Measurements from ENCODE around the gene GH2. TPM values are rescaled to one million over a fixed set of nuclear protein-coding genes. Genes with fewer than 3 reads are reported as not detected.
"Not testable (repeated sequence)": the region's sequence is repeated elsewhere in the genome, so short reads cannot be mapped to it uniquely, and the experiment has no call there.

Gene GH2
- not detected in 2 replicates for total RNA-seq (2014; rRNA removed; shearing (Covaris generic))

DNA sequence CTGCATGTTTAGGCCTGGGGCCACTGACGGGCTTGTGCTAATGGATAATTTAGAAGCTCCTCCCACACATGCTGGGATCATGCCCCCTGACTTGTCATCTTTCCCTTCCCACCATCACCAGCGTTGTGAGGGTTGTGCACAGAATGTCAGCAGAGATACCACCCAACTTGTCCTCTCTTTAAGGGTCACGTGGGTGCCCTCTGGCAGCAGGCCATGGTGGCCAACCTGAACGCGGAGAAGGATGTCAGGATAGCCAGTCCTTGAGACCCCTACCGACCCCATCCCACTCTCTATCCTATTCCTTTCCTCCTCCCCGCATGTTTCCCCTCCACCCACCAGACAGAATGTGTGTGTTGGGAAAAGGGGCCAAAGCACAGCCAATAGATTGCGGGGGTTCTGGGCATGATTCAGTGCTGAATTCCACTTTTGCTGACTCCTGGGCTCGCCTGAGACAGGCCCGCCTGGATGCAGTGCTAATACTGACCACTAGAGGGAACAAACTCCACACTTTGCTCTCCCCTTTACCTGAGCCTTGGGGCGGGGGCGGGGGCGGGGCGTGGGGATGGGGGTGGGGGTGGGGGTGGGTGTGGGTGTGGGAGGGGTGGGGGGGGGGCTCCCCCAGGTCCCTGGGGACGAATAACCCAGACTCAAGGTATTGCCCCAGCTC lies at the start of gene GH2:
Gene GH2 (minus strand): TSS at position 10 of the 667 bp plus-strand sequence. CDS start 143 bp downstream, outside the sequence.
- DNase-seq (ENCODE audit: low read depth) = peak; percentile 59

GRCh38 chr17:63930951-63931575 lies 49.3 kb upstream of the GH2 start:
- DNase-seq (ENCODE audit: low read depth) = peak; percentile 43

DNA sequence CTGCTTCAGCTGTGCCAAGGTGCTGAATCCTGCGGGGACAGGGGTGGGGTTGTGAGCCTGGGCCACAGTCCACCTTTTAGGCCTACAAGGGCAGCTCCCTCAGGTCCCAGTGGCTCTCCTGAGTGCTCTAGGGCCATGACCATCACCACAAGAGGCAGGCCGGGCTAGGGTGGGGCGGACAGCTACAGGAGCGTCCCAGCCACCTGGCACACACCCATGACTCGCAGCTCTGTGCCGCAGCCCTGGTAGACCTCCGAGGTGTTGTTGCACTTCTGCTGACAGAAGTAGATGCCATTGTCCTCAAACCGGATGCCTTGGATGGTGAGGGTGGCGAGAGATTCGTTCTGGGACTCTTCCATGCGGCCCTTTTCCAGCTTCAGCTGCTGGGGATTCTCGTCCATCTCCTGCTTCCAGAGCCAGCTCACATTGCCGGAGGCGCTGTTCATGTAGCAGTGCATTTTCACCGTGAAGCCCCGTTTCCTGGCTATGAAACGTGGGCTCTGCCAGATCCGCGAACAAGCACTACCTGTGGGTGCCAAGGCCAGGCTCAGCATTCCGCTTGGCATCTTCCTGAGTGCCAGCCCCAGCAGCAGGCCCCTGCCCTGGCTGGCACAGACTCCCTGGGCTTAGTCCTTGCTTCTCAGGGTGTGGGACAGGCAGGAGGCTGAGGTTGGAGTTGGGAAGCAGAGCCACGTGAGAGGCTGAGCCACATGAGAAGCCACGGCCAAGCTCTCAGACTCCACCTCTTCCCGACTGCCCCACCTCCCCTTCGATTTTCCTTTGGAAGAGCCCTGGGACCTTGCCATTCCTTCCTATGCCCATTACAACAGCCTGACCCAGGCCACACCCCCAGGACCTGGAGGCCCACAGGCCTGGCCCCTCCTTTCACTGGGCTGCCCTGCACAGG lies 48.4 kb upstream of the GH2 start:
- no peak for DNase-seq (ENCODE audit: low read depth)

GRCh38 chr17:63928966-63929695 lies 47.4 kb upstream of the GH2 start:
- no peak for DNase-seq (ENCODE audit: low read depth)

DNA sequence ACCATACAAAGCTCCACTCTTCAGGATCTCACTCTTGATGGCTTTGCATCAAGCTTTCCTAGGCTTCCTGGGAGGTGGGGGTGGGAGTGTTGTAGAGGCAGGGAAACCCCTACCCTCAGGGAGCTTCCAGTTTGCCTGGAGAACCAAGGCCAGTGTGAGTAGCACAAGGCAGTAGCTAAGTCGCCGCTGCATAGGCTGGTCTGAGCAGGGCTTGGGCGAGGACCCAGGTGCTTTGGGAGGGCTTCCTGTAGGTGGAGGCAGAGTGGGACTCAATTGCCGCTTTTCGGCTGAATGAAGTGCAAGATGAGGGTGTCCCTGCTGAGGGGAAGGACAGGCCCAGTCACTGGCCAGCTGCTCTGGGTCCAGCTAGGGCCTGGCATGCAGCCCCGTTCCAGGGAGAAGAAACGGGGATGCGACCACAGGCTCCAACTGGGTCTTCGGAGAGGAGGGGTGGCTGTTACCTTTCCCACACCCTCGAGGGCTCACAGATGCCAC lies 46.5 kb upstream of the GH2 start:
- DNase-seq (ENCODE audit: low read depth) = no peak

GRCh38 chr17:63927464-63928171 lies 45.9 kb upstream of the GH2 start:
- no peak for DNase-seq (ENCODE audit: low read depth)

- no peak for DNase-seq (ENCODE audit: low read depth)
Measured at GRCh38 chr17:63926164-63926563, 44.4 kb upstream of the GH2 start.

- DNase-seq (ENCODE audit: low read depth) = no peak
Measured at GRCh38 chr17:63925615-63926014, 43.9 kb upstream of the GH2 start.

DNA sequence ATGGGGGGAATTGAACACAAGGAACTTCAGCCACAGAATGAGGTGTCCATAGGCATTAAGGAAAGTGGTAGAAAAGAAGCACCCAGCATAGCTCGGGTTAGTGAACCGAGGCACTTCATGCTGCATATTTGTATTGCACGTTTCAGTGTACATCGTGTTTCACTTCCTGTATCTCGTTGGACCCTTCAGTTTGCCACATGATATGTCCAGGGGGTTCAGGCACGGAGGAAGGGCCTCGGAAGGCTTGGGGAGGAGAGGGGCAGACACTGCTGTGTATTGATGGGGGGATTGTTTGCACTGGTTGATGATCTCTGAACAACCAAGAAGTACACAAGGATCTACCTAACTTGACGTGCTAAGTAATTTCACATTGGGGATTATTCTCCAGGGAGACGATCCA lies 40.7 kb upstream of the GH2 start:
- not testable (repeated sequence) for DNase-seq (ENCODE audit: low read depth)

- DNase-seq (ENCODE audit: low read depth) = not testable (repeated sequence)
Measured at GRCh38 chr17:63920779-63921178, 39.0 kb upstream of the GH2 start.

GRCh38 chr17:63920050-63920449 lies 38.3 kb upstream of the GH2 start:
- DNase-seq (ENCODE audit: low read depth) = not testable (repeated sequence)

DNA sequence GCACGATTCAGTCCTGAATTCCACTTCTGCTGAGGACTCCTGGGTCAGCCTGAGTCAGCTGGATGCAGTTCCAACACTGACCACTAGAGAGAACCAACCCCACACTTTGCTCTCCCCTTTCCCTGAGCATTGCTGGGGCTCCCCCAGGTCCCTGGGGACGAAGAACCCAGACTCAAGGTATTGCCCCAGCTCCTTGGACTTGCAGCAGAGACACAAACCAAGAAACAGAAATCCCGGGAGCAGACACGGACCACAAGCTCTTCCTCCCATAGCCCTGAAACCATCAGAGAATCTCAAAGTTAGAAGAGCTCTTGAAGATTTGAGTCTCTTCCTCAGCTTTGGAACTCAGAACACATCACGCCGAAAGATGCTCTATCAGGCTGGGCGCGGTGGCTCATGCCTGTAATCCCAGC lies 37.6 kb upstream of the GH2 start:
- peak; percentile 66 for DNase-seq (ENCODE audit: low read depth)

DNA sequence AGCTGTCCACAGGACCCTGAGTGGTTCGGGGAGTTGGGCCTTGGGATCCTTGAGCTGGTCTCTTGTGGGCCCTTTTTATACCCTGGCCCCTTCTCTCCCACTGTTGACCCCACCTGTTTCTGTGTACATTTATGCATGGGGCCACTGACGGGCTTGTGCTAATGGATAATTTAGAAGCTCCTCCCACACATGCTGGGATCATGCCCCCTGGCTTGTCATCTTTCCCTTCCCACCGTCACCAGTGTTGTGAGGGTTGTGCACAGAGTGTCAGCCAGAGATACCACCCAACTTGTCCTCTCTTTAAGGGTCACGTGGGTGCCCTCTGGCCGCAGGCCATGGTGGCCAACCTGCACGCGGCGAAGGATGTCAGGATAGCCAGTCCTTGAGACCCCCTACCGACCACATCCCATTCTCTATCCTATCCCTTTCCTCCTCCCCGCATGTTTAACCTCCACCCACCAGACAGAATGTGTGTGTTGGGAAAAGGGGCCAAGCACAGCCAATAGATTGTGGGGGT lies 37.1 kb upstream of the GH2 start, which contains the start of gene GH1:
Gene GH1 (minus strand): TSS at position 51 of the 517 bp plus-strand sequence. CDS start 63 bp downstream, outside the sequence.
- DNase-seq (ENCODE audit: low read depth) = not testable (repeated sequence)

- no peak for DNase-seq (ENCODE audit: low read depth)
Measured at GRCh38 chr17:63918305-63918704, 36.6 kb upstream of the GH2 start.

GRCh38 chr17:63917646-63918045 lies 35.9 kb upstream of the GH2 start:
- no peak for DNase-seq (ENCODE audit: low read depth)

GRCh38 chr17:63917206-63917605 lies 35.5 kb upstream of the GH2 start:
- not testable (repeated sequence) for DNase-seq (ENCODE audit: low read depth)

DNA sequence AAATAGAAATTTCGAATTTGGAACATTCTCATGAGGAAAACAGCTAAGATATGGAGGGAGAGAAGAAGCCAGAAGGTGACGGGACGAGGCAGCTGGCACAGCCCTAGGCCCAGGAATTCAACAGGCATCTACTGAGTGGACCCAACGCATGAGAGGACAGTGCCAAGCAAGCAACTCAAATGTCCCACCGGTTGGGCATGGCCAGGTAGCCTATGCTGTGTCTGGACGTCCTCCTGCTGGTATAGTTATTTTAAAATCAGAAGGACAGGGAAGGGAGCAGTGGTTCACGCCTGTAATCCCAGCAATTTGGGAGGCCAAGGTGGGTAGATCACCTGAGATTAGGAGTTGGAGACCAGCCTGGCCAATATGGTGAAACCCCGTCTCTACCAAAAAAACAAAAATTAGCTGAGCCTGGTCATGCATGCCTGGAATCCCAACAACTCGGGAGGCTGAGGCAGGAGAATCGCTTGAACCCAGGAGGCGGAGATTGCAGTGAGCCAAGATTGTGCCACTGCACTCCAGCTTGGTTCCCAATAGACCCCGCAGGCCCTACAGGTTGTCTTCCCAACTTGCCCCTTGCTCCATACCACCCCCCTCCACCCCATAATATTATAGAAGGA lies 34.9 kb upstream of the GH2 start:
- no peak for DNase-seq (ENCODE audit: low read depth)

DNA sequence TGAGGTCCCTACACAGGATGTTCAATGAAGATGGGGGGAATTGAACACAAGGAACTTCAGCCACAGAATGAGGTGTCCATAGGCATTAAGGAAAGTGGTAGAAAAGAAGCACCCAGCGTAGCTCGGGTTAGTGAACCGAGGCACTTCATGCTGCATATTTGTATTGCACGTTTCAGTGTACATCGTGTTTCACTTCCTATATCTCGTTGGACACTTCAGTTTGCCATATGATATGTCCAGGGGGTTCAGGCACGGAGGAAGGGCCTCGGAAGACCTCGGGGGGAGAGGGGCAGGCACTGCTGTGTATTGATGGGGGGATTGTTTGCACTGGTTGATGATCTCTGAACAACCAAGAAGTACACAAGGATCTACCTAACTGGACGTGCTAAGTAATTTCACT lies 34.0 kb upstream of the GH2 start:
- DNase-seq (ENCODE audit: low read depth) = not testable (repeated sequence)

- no peak for DNase-seq (ENCODE audit: low read depth)
Measured at GRCh38 chr17:63914471-63914870, 32.7 kb upstream of the GH2 start.

DNA sequence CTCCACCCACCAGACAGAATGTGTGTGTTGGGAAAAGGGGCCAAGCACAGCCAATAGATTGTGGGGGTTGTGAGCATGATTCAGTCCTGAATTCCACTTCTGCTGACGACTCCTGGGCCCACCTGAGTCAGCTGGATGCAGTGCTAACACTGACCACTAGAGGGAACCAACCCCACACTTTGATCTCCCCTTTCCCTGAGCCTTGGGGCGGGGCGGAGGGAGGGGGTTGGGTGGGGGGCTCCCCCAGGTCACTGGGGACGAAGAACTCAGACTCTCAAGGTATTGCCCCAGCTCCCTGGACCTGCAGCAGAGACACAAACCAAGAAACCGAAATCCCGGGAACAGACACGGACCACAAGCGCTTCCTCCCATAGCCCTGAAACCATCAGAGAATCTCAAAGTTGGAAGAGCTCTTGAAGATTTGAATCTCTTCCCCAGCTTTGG lies 29.9 kb upstream of the GH2 start:
- DNase-seq (ENCODE audit: low read depth) = peak; percentile 49
